SK-N-SH (cell line): ENCODE measurements around the gene TNIP3. TPM values are rescaled to one million over a fixed set of nuclear protein-coding genes. Genes with fewer than 3 reads are reported as not detected.

Source experiments
- CTCF ChIA-PET: fragments of 300-600, 350-600 bp; formaldehyde crosslinking; extraction: SDS; loops from one replicate; lab custom pipeline; 2021; lab: Yijun Ruan, JAX
- POLR2A ChIA-PET: fragments of 350-600 bp; sonication (Branson Sonifier 250); formaldehyde crosslinking; extraction: SDS; loops from one replicate; lab custom pipeline; 2020; ENCODE audit warnings: antibody characterized with exemption, inconsistent platforms; lab: Yijun Ruan, JAX
- DNase-seq: peaks from one replicate; pipeline ENCODE4 v3.0.0; 2012
- H2AFZ ChIP-seq: fragments of 200-600 bp; sonication (generic); 2 replicates; pipeline ENCODE4 v1.8.1; 2016; ENCODE audit warnings: antibody characterized with exemption, mild to moderate bottlenecking, low read depth
- H3F3A ChIP-seq: fragments of 200-600 bp; sonication (generic); replicated peaks from 2 replicates; pipeline ENCODE3; 2016; ENCODE audit warnings: antibody characterized with exemption, mild to moderate bottlenecking; ENCODE audit not compliant: insufficient read depth
- H3K27ac ChIP-seq, 2 experiments: fragments of 200-500 bp in 1 of 2; fragments of 200-600 bp in 1 of 2; sonication (Bioruptor generic) in 1 of 2; sonication (generic), shearing (Covaris generic) in 1 of 2; 2 replicates each; pipeline versions ENCODE4 v1.5.1 to v1.6.1; 2014 to 2016; ENCODE audit warnings: low read depth in 2 of 2, inconsistent platforms in 1 of 2, low read length in 1 of 2, mild to moderate bottlenecking in 1 of 2, mixed read lengths in 1 of 2
- H3K27me3 ChIP-seq: fragments of 200-600 bp; sonication (generic), shearing (Covaris generic); 2 replicates; pipeline ENCODE4 v1.6.1; 2016; ENCODE audit warnings: mixed run types; ENCODE audit not compliant: insufficient read depth
- H3K36me3 ChIP-seq, 2 experiments: fragments of 200-500 bp in 1 of 2; fragments of 200-600 bp in 1 of 2; sonication (Bioruptor generic) in 1 of 2; sonication (generic) in 1 of 2; replicated peaks in 1 of 2; 2 replicates each; pipeline versions ENCODE3 to v1.5.1; 2014 to 2016; ENCODE audit warnings: low read length in 1 of 2, mild to moderate bottlenecking in 1 of 2; ENCODE audit not compliant: insufficient read depth in 2 of 2, control insufficient read depth in 1 of 2
- H3K4me1 ChIP-seq, 2 experiments: fragments of 200-500 bp in 1 of 2; fragments of 200-600 bp in 1 of 2; sonication (Bioruptor generic) in 1 of 2; sonication (generic), shearing (Covaris generic) in 1 of 2; 2 replicates each; pipeline versions ENCODE4 v1.5.1 to v1.6.1; 2014 to 2016; ENCODE audit warnings: low read depth in 1 of 2, low read length in 1 of 2, mixed run types in 1 of 2; ENCODE audit not compliant: insufficient read depth in 2 of 2, control insufficient read depth in 1 of 2
- H3K4me2 ChIP-seq: fragments of 200-600 bp; sonication (generic), shearing (Covaris generic); 2 replicates; pipeline ENCODE4 v1.6.1; 2017; ENCODE audit warnings: mixed run types
- H3K4me3 ChIP-seq, 2 experiments: fragments of 200-500 bp in 1 of 2; fragments of 200-600 bp in 1 of 2; sonication (Bioruptor generic) in 1 of 2; sonication (generic), shearing (Covaris generic) in 1 of 2; 2 replicates each; pipeline versions ENCODE4 v1.5.1 to v1.8.1; 2014 to 2016; ENCODE audit warnings: low read depth in 2 of 2, inconsistent platforms in 1 of 2, low read length in 1 of 2, mild to moderate bottlenecking in 1 of 2, mixed read lengths in 1 of 2, moderate library complexity in 1 of 2
- H3K79me2 ChIP-seq: fragments of 200-600 bp; sonication (generic); 2 replicates; pipeline ENCODE4 v1.8.1; 2017; ENCODE audit warnings: mild to moderate bottlenecking; ENCODE audit not compliant: insufficient read depth
- H3K9ac ChIP-seq: fragments of 200-600 bp; sonication (generic); 2 replicates; pipeline ENCODE4 v1.6.1; 2017; ENCODE audit warnings: mixed run types
- H3K9me2 ChIP-seq: fragments of 200-600 bp; sonication (generic); 2 replicates; pipeline ENCODE4 v1.6.1; 2017; ENCODE audit warnings: mixed run types
- H3K9me3 ChIP-seq: fragments of 200-600 bp; sonication (generic); 2 replicates; pipeline ENCODE4 v1.6.1; 2017; ENCODE audit warnings: mixed run types, mild to moderate bottlenecking, moderate library complexity
- H4K20me1 ChIP-seq: fragments of 200-600 bp; sonication (generic); 2 replicates; pipeline ENCODE4 v1.6.1; 2017; ENCODE audit warnings: mild to moderate bottlenecking, mixed run types; ENCODE audit not compliant: insufficient read depth
- ELF1 ChIP-seq: IDR thresholded peaks from 2 replicates; pipeline ENCODE4 v1.4.0; 2012
- EZH2phosphoT487 ChIP-seq: fragments of 200-600 bp; sonication (generic); IDR thresholded peaks from 2 replicates; pipeline ENCODE4 v1.6.1; 2017; ENCODE audit warnings: low read depth, mixed run types, mild to moderate bottlenecking, antibody characterized with exemption, moderate library complexity, borderline replicate concordance
- FOXJ3 ChIP-seq: sonication (generic); formaldehyde crosslinking; IDR thresholded peaks from 2 replicates; pipeline ENCODE4 v1.5.1; 2020; ENCODE audit warnings: mild to moderate bottlenecking, missing genetic modification reagents
- GABPA ChIP-seq: IDR thresholded peaks from 2 replicates; pipeline ENCODE4 v1.4.0; 2012; ENCODE audit warnings: low read depth, mild to moderate bottlenecking
- MEF2A ChIP-seq: IDR thresholded peaks from 2 replicates; pipeline ENCODE4 v1.4.0; 2012; ENCODE audit warnings: low read depth, borderline replicate concordance
- MXI1 ChIP-seq: IDR thresholded peaks from 2 replicates; pipeline ENCODE4 v1.6.1; 2012; ENCODE audit warnings: mild to moderate bottlenecking, low read depth, low read length, improper control_type of control experiment
- NFIC ChIP-seq: IDR thresholded peaks from 2 replicates; pipeline ENCODE4 v1.4.0; 2012; ENCODE audit warnings: borderline replicate concordance
- RAD21 ChIP-seq: IDR thresholded peaks from 2 replicates; pipeline ENCODE4 v1.6.1; 2012; ENCODE audit warnings: mild to moderate bottlenecking, low read length
- RCOR1 ChIP-seq: fragments of 150-350 bp; IDR thresholded peaks from 2 replicates; pipeline ENCODE4 v1.6.1; 2017; ENCODE audit warnings: antibody characterized with exemption, low read length
- RFX5 ChIP-seq: IDR thresholded peaks from 2 replicates; pipeline ENCODE4 v1.6.1; 2012; ENCODE audit warnings: mild to moderate bottlenecking, improper control_type of control experiment, low read length
- RXRA ChIP-seq: IDR thresholded peaks from 2 replicates; pipeline ENCODE4 v1.4.0; 2012; ENCODE audit warnings: low read depth, mild to moderate bottlenecking, borderline replicate concordance
- SIN3A ChIP-seq: IDR thresholded peaks from 2 replicates; pipeline ENCODE4 v1.6.1; 2012; ENCODE audit warnings: low read depth, mild to moderate bottlenecking, low read length, moderate library complexity, borderline replicate concordance
- SMC3 ChIP-seq: IDR thresholded peaks from 2 replicates; pipeline ENCODE4 v1.6.1; 2012; ENCODE audit warnings: low read depth, low read length, improper control_type of control experiment
- TCF12 ChIP-seq: IDR thresholded peaks from 2 replicates; pipeline ENCODE4 v1.4.0; 2012
- TEAD4 ChIP-seq: IDR thresholded peaks from 2 replicates; pipeline ENCODE4 v1.4.0; 2012; ENCODE audit warnings: mild to moderate bottlenecking, borderline replicate concordance; ENCODE audit not compliant: insufficient read depth
- WGBS: methylation state at CpG from one replicate; pipeline ENCODE4 v1.1.6; 2017; ENCODE audit warnings: low lambda C conversion rate; 5-methylcytosine and 5-hydroxymethylcytosine counted together
- polyA plus RNA-seq, 3 experiments: library from polyadenylated mRNA; depleted of rRNA; stranded (reverse); fragments of >200 nt; gene quantifications; 2 replicates each; pipeline ENCODE4 v1.2.3, GENCODE V29; 2012
- TF ChIP-seq, protein P1 (sequence below): IDR thresholded peaks from 2 replicates; pipeline ENCODE4 v1.4.0; 2012; ENCODE audit warnings: low read depth, borderline replicate concordance
- TF ChIP-seq, protein P2 (sequence below): fragments of 150-350 bp; IDR thresholded peaks from 2 replicates; pipeline ENCODE4 v1.6.1; 2017; ENCODE audit warnings: antibody characterized with exemption, low read length, low read depth, borderline replicate concordance
- TF ChIP-seq, protein P3 (sequence below): fragments of 150-350 bp; IDR thresholded peaks from 2 replicates; pipeline ENCODE4 v1.6.1; 2016; ENCODE audit warnings: mild to moderate bottlenecking, low read depth, low read length
- TF ChIP-seq, protein P4 (sequence below): IDR thresholded peaks from 2 replicates; pipeline ENCODE4 v1.4.0; 2012; ENCODE audit warnings: low read depth, borderline replicate concordance
- TF ChIP-seq, protein P5 (sequence below): IDR thresholded peaks from 2 replicates; pipeline ENCODE4; 2012

The TNIP3 gene
- polyA plus RNA-seq, 1 of the 3 experiments (the other 2 are of a cell fraction), result 0.15 TPM

DNA sequence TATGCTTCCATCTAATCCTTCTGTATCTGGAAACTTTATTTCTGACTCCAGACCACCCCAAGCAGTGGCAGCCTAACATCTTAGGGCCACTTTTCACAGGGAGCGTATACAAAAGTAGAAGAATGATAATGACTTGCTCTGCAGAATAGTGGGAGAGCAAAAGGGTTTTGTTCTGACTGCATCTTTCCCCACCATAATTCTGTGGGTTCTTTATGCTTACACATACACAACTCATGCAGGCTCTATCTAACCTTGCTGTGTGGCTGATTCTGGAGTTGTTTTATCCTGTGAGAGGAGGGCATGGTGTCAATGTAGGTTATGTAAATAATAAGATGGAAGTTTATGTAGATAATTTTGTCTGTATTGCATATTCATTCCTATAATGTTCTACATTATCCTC lies 49.4 kb downstream of the TNIP3 start:
- POLR2A ChIA-PET, result no interaction called here
- Histone ChIP-seq H3K4me2 (no peak overlapping the region), H2AFZ (no peak overlapping the region), H3K4me3 (no peak overlapping the region), H3K27ac (no peak overlapping the region), H3K9me3 (no peaks in the 10 kb centered on the region), H3K36me3 (no peaks in the 10 kb centered on the region), H3F3A (no peaks in the 10 kb centered on the region), H3K9me2 (no peaks in the 10 kb centered on the region; the same call in 1 of the 2 replicates), H3K27me3 (no peaks in the 10 kb centered on the region), H3K79me2 (no peaks in the 10 kb centered on the region), H4K20me1 (no peaks in the 10 kb centered on the region), H3K4me1 (no peaks in the 10 kb centered on the region), H3K9ac (no peak overlapping the region)
- WGBS, result 91% methylated on average over 1 of the region's 1 CpG
- DNase-seq, result no peak
- no peak for TF ChIP-seq NFIC
- TF ChIP-seq FOXJ3 (CRISPR knock-in tag), result no peak
- TF ChIP-seq, protein P1, sequence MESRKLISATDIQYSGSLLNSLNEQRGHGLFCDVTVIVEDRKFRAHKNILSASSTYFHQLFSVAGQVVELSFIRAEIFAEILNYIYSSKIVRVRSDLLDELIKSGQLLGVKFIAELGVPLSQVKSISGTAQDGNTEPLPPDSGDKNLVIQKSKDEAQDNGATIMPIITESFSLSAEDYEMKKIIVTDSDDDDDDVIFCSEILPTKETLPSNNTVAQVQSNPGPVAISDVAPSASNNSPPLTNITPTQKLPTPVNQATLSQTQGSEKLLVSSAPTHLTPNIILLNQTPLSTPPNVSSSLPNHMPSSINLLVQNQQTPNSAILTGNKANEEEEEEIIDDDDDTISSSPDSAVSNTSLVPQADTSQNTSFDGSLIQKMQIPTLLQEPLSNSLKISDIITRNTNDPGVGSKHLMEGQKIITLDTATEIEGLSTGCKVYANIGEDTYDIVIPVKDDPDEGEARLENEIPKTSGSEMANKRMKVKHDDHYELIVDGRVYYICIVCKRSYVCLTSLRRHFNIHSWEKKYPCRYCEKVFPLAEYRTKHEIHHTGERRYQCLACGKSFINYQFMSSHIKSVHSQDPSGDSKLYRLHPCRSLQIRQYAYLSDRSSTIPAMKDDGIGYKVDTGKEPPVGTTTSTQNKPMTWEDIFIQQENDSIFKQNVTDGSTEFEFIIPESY, result no peak
- TF ChIP-seq RAD21, result no peak
- TF ChIP-seq MEF2A, result no peak
- no peak for TF ChIP-seq RCOR1
- TF ChIP-seq RFX5, result no peak
- no peak for TF ChIP-seq MXI1
- TF ChIP-seq GABPA, result no peak
- TF ChIP-seq TCF12, result no peak
- TF ChIP-seq, protein P2, sequence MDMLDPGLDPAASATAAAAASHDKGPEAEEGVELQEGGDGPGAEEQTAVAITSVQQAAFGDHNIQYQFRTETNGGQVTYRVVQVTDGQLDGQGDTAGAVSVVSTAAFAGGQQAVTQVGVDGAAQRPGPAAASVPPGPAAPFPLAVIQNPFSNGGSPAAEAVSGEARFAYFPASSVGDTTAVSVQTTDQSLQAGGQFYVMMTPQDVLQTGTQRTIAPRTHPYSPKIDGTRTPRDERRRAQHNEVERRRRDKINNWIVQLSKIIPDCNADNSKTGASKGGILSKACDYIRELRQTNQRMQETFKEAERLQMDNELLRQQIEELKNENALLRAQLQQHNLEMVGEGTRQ, result no peak
- TF ChIP-seq, protein P3, sequence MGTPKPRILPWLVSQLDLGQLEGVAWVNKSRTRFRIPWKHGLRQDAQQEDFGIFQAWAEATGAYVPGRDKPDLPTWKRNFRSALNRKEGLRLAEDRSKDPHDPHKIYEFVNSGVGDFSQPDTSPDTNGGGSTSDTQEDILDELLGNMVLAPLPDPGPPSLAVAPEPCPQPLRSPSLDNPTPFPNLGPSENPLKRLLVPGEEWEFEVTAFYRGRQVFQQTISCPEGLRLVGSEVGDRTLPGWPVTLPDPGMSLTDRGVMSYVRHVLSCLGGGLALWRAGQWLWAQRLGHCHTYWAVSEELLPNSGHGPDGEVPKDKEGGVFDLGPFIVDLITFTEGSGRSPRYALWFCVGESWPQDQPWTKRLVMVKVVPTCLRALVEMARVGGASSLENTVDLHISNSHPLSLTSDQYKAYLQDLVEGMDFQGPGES, result no peak
- TF ChIP-seq, protein P4, sequence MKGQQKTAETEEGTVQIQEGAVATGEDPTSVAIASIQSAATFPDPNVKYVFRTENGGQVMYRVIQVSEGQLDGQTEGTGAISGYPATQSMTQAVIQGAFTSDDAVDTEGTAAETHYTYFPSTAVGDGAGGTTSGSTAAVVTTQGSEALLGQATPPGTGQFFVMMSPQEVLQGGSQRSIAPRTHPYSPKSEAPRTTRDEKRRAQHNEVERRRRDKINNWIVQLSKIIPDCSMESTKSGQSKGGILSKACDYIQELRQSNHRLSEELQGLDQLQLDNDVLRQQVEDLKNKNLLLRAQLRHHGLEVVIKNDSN, result no peak
- TF ChIP-seq EZH2phosphoT487, result no peak
- TF ChIP-seq RXRA, result no peak
- no peak for TF ChIP-seq SIN3A
- TF ChIP-seq TEAD4, result no peak
- no peak for TF ChIP-seq ELF1
- no peak for TF ChIP-seq SMC3
- TF ChIP-seq, protein P5, sequence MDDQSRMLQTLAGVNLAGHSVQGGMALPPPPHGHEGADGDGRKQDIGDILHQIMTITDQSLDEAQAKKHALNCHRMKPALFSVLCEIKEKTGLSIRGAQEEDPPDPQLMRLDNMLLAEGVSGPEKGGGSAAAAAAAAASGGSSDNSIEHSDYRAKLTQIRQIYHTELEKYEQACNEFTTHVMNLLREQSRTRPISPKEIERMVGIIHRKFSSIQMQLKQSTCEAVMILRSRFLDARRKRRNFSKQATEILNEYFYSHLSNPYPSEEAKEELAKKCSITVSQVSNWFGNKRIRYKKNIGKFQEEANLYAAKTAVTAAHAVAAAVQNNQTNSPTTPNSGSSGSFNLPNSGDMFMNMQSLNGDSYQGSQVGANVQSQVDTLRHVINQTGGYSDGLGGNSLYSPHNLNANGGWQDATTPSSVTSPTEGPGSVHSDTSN, result no peak
- CTCF ChIA-PET, result no interaction called here
